Fibroblast of lung (primary cell): ENCODE results near the gene SLC27A5.

ENCODE experiments used
- CTCF ChIP-seq, 2 donors: IDR thresholded peaks in 1 of 2; conservative IDR thresholded peaks in 1 of 2; 1 replicate in 1 of 2; 2 replicates in 1 of 2; pipeline ENCODE4 v1.5.1; 2011 to 2012; ENCODE audit warnings: low read length in 2 of 2, control low read depth in 1 of 2, inconsistent platforms in 1 of 2, low read depth in 1 of 2, mild to moderate bottlenecking in 1 of 2
- EZH2 ChIP-seq: IDR thresholded peaks from 2 replicates; pipeline ENCODE4 v1.5.1; 2012; ENCODE audit warnings: low read length, control low read depth, mild to moderate bottlenecking; ENCODE audit errors: missing control alignments

GRCh38 chr19:58499021-58499927, 12.5 kb downstream of the SLC27A5 start:
- TF ChIP-seq CTCF (conservative IDR thresholded peaks at IDR 0.05 in 1 of 2, IDR thresholded peaks at IDR 0.05 in 1 of 2; ENCODE audit: low read depth in 1 of 2, low read length in 2 of 2) (peak; percentile 43 to 47), EZH2 (no peak)
